ENCODE measurements around the gene DYNC1LI1.

DYNC1LI1 gene

GRCh38 chr3:32570421-32571191 lies at the start of gene DYNC1LI1:
Gene DYNC1LI1, minus strand, starts transcription at chr3:32570858. Its CDS starts 88 bp downstream, at chr3:32570770.
- TF ChIP-seq CTCF (IDR thresholded peaks at IDR 0.05) = no peak

GRCh38 chr3:32619395-32619794 lies 48.7 kb upstream of the DYNC1LI1 start:
- no peak for TF ChIP-seq CTCF (IDR thresholded peaks at IDR 0.05)

GRCh38 chr3:32616267-32616962 lies 45.8 kb upstream of the DYNC1LI1 start:
- no peak for TF ChIP-seq CTCF (IDR thresholded peaks at IDR 0.05)

GRCh38 chr3:32614956-32615355 lies 44.3 kb upstream of the DYNC1LI1 start:
- TF ChIP-seq CTCF (IDR thresholded peaks at IDR 0.05) = no peak

GRCh38 chr3:32613183-32613582 lies 42.5 kb upstream of the DYNC1LI1 start:
- TF ChIP-seq CTCF (IDR thresholded peaks at IDR 0.05) = no peak

- no peak for TF ChIP-seq CTCF (IDR thresholded peaks at IDR 0.05)
These were observed 41.9 kb upstream of the DYNC1LI1 start for GRCh38 chr3:32612547-32612946.

GRCh38 chr3:32607522-32607921 lies 36.9 kb upstream of the DYNC1LI1 start:
- no peak for TF ChIP-seq CTCF (IDR thresholded peaks at IDR 0.05)

All from LNCAP (cell line).